ENCODE data around the gene IL12B.

GRCh38 chr5:159309689-159310433 is 20.4 kb downstream of the IL12B start:
- no peak for TF ChIP-seq GATA3 (IDR thresholded peaks at IDR 0.05; ENCODE audit: low read depth, low read length)
- no peak for TF ChIP-seq GATA2 (IDR thresholded peaks at IDR 0.05; ENCODE audit: low read depth, low read length)
